GM23338 (cell line): Measurements from ENCODE around the gene FBRSL1. TPM values are rescaled to one million over a fixed set of nuclear protein-coding genes. Genes with fewer than 3 reads are reported as not detected.

Experiments used
- ATAC-seq: fragments of 200-7000 bp; cut with Tn5 transposase; 3 replicates; pipeline ENCODE4 v1.9.1; 2020
- DNase-seq: peaks from one replicate; pipeline ENCODE4 v3.0.0-alpha.2; 2015; ENCODE audit warnings: low spot score
- H2AFZ ChIP-seq: fragments of 200-600 bp; sonication (generic); 2 replicates; pipeline ENCODE4 v1.8.0; 2016; ENCODE audit warnings: antibody characterized with exemption, mild to moderate bottlenecking, moderate library complexity
- H3F3A ChIP-seq: fragments of 200-600 bp; sonication (generic); replicated peaks from 2 replicates; pipeline ENCODE4 v1.8.0; 2017; ENCODE audit warnings: antibody characterized with exemption, mixed run types, low read depth
- H3K27ac ChIP-seq: fragments of 200-600 bp; sonication (generic); 2 replicates; pipeline ENCODE4 v1.6.1; 2016; ENCODE audit warnings: low read depth
- H3K27me3 ChIP-seq: fragments of 200-600 bp; sonication (generic); 2 replicates; pipeline ENCODE4 v1.8.0; 2016; ENCODE audit warnings: mild to moderate bottlenecking, mixed run types, moderate library complexity; ENCODE audit not compliant: insufficient read depth
- H3K36me3 ChIP-seq: fragments of 200-600 bp; sonication (generic); 2 replicates; pipeline ENCODE4 v1.8.0; 2016; ENCODE audit warnings: mild to moderate bottlenecking; ENCODE audit not compliant: insufficient read depth
- H3K4me1 ChIP-seq: fragments of 200-600 bp; sonication (generic); 2 replicates; pipeline ENCODE4 v1.8.0; 2016; ENCODE audit warnings: mild to moderate bottlenecking, moderate library complexity; ENCODE audit not compliant: insufficient read depth
- H3K4me2 ChIP-seq: fragments of 200-600 bp; sonication (generic); 2 replicates; pipeline ENCODE4 v1.7.1; 2017; ENCODE audit warnings: mixed run types
- H3K4me3 ChIP-seq: fragments of 200-600 bp; sonication (generic); 2 replicates; pipeline ENCODE4 v1.6.1; 2016; ENCODE audit warnings: mixed run types
- H3K79me2 ChIP-seq: fragments of 200-600 bp; sonication (generic); replicated peaks from 2 replicates; pipeline ENCODE4 v1.8.0; 2017; ENCODE audit warnings: mild to moderate bottlenecking; ENCODE audit not compliant: insufficient read depth
- H3K9me2 ChIP-seq: fragments of 200-600 bp; sonication (generic); 2 replicates; pipeline ENCODE4 v1.8.0; 2017; ENCODE audit not compliant: insufficient read depth
- H4K20me1 ChIP-seq: fragments of 200-600 bp; sonication (generic); replicated peaks from 2 replicates; pipeline ENCODE4 v1.8.0; 2017; ENCODE audit warnings: mild to moderate bottlenecking; ENCODE audit not compliant: insufficient read depth
- H3K27ac Mint-ChIP-seq: 2 replicates; pipeline ENCODE4 v1.8.0; 2020; ENCODE audit warnings: inconsistent platforms, mild to moderate bottlenecking, moderate library complexity, mixed read lengths
- H3K27me3 Mint-ChIP-seq: 3 replicates; pipeline ENCODE4 v1.8.0; 2022; ENCODE audit warnings: low read depth, mild to moderate bottlenecking, moderate library complexity, mixed read lengths, inconsistent platforms; ENCODE audit not compliant: insufficient read depth, poor library complexity
- H3K36me3 Mint-ChIP-seq: 3 replicates; pipeline ENCODE4 v1.8.0; 2021; ENCODE audit warnings: low read depth, mild to moderate bottlenecking, inconsistent platforms, moderate library complexity, mixed read lengths
- H3K4me1 Mint-ChIP-seq: 3 replicates; pipeline ENCODE4 v1.8.0; 2020; ENCODE audit warnings: mild to moderate bottlenecking, inconsistent platforms, mixed read lengths
- H3K4me3 Mint-ChIP-seq: 3 replicates; pipeline ENCODE4 v1.8.0; 2021; ENCODE audit warnings: moderate library complexity, mild to moderate bottlenecking, inconsistent platforms, mixed read lengths
- H3K9me3 Mint-ChIP-seq: 3 replicates; pipeline ENCODE4 v1.8.0; 2020; ENCODE audit warnings: moderate library complexity, mild to moderate bottlenecking, inconsistent platforms, mixed read lengths
- EZH2phosphoT487 ChIP-seq: fragments of 200-600 bp; sonication (generic); IDR thresholded peaks from one replicate; pipeline ENCODE4 v1.8.1; 2018; ENCODE audit warnings: antibody characterized with exemption; ENCODE audit not compliant: unreplicated experiment
- ZNF331 ChIP-seq: fragments of 250-450 bp; sonication (Bioruptor Pico); IDR thresholded peaks from 2 replicates; pipeline ENCODE4 v1.5.0; 2020; ENCODE audit warnings: low read depth, mild to moderate bottlenecking, moderate library complexity
- polyA plus RNA-seq: library from polyadenylated mRNA; unstranded; fragments of >200 nt; fragmentation: Nextera tagmentation; extraction: Ambion mirVana; gene quantifications from 2 replicates; pipeline ENCODE4 v1.2.1, GENCODE V29; 2016
- total RNA-seq: library from RNA; depleted of rRNA; stranded (reverse); fragments of >200 nt; shearing (Covaris generic); gene quantifications from 2 replicates; pipeline ENCODE4 v1.2.3, GENCODE V29; 2014
- TF ChIP-seq, protein P1 (sequence below): fragments of 250-450 bp; sonication (Bioruptor Pico); IDR thresholded peaks from 2 replicates; pipeline ENCODE4 v1.5.0; 2020; ENCODE audit warnings: mild to moderate bottlenecking, moderate library complexity
- TF ChIP-seq, protein P2 (sequence below): IDR thresholded peaks from one replicate; pipeline ENCODE4 v1.6.1; 2018; ENCODE audit warnings: antibody characterized with exemption; ENCODE audit not compliant: unreplicated experiment

Gene FBRSL1
- total and polyA plus RNA-seq, 2 experiments from 2014 or later: 37.8 to 89.8 TPM

DNA sequence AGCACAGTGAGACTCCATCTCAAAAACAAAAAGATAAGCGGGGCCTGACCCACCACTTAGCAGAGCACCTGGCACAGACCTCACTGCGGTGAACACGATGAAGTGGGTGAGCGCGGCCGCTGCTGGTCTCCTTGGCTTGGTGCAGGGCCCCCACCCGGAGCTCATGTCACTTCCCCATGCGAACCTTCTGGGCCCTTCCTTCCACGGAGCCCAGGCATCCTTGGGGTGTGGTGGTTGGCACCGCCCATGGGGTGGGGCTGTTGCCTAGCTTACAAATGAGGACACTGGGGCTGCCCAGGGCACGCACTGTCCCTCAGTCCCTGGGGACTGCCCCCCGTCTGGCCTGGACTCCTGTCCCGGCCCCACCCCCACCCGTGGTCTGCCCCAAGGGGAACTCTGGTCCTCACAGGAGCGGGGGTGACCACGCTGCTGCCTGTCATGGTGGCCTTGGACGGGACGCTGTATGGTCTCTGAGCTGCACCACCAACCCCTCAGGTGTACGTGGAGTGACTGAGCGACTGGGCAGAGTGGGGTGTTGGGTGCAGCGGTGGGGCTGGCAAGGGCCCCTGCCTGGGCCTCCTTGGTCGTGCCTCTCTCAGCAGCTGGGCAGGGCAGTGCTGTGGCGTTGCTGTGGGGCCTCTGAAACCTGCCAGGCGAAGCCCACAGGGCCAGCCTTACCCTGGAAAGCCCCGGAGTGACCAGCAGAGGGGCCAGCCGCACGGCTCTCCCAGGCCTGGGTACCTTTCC, 15.3 kb downstream of the FBRSL1 start (continued):
- TF ChIP-seq, protein P1, sequence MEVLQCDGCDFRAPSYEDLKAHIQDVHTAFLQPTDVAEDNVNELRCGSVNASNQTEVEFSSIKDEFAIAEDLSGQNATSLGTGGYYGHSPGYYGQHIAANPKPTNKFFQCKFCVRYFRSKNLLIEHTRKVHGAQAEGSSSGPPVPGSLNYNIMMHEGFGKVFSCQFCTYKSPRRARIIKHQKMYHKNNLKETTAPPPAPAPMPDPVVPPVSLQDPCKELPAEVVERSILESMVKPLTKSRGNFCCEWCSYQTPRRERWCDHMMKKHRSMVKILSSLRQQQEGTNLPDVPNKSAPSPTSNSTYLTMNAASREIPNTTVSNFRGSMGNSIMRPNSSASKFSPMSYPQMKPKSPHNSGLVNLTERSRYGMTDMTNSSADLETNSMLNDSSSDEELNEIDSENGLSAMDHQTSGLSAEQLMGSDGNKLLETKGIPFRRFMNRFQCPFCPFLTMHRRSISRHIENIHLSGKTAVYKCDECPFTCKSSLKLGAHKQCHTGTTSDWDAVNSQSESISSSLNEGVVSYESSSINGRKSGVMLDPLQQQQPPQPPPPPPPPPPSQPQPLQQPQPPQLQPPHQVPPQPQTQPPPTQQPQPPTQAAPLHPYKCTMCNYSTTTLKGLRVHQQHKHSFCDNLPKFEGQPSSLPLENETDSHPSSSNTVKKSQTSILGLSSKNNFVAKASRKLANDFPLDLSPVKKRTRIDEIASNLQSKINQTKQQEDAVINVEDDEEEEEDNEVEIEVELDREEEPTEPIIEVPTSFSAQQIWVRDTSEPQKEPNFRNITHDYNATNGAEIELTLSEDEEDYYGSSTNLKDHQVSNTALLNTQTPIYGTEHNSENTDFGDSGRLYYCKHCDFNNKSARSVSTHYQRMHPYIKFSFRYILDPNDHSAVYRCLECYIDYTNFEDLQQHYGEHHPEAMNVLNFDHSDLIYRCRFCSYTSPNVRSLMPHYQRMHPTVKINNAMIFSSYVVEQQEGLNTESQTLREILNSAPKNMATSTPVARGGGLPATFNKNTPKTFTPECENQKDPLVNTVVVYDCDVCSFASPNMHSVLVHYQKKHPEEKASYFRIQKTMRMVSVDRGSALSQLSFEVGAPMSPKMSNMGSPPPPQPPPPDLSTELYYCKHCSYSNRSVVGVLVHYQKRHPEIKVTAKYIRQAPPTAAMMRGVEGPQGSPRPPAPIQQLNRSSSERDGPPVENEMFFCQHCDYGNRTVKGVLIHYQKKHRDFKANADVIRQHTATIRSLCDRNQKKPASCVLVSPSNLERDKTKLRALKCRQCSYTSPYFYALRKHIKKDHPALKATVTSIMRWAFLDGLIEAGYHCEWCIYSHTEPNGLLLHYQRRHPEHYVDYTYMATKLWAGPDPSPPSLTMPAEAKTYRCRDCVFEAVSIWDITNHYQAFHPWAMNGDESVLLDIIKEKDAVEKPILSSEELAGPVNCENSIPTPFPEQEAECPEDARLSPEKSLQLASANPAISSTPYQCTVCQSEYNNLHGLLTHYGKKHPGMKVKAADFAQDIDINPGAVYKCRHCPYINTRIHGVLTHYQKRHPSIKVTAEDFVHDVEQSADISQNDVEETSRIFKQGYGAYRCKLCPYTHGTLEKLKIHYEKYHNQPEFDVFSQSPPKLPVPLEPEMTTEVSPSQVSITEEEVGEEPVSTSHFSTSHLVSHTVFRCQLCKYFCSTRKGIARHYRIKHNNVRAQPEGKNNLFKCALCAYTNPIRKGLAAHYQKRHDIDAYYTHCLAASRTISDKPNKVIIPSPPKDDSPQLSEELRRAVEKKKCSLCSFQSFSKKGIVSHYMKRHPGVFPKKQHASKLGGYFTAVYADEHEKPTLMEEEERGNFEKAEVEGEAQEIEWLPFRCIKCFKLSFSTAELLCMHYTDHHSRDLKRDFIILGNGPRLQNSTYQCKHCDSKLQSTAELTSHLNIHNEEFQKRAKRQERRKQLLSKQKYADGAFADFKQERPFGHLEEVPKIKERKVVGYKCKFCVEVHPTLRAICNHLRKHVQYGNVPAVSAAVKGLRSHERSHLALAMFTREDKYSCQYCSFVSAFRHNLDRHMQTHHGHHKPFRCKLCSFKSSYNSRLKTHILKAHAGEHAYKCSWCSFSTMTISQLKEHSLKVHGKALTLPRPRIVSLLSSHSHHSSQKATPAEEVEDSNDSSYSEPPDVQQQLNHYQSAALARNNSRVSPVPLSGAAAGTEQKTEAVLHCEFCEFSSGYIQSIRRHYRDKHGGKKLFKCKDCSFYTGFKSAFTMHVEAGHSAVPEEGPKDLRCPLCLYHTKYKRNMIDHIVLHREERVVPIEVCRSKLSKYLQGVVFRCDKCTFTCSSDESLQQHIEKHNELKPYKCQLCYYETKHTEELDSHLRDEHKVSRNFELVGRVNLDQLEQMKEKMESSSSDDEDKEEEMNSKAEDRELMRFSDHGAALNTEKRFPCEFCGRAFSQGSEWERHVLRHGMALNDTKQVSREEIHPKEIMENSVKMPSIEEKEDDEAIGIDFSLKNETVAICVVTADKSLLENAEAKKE (CRISPR knock-in tag): no peak

DNA sequence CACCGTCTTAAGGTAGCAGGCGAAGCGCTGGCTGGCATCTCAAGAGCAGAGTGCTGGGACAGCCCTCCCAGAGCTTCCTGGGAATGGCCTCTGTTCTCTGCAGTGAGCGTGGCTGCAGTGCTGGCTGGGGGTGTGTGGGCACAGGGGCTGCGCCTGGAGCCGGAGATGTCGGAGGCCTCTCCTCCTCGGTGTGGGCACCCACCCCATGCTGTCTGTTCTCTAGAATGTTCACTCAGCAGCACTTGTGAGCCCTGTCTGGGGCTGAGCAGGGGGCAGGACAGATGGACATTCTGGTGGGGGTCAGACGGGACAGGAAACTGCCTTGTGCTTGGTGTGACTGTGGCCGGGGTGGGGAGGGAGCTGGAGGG, 15.9 kb downstream of the FBRSL1 start:
- Histone ChIP-seq H3K79me2 (peaks cover 51% of the 10 kb centered on the region), H3K27ac (no peak overlapping the region), H4K20me1 (peaks cover 33% of the 10 kb centered on the region), H2AFZ (no peak overlapping the region), H3K4me2 (no peak overlapping the region), H3K27me3 (no peaks in the 10 kb centered on the region), H3K4me1 (peaks cover 21% of the 10 kb centered on the region), H3F3A (no peaks in the 10 kb centered on the region), H3K4me3 (no peak overlapping the region), H3K9me2 (no peaks in the 10 kb centered on the region), H3K36me3 (no peaks in the 10 kb centered on the region)
- H3K36me3 Mint-ChIP-seq: no peaks in the 10 kb centered on the region; the same call in 2 of the 3 replicates
- H3K4me1 Mint-ChIP-seq: peaks cover 30% of the 10 kb centered on the region
- no peak overlapping the region for H3K27ac Mint-ChIP-seq
- ATAC-seq: no peak
- no peak for DNase-seq
- no peak overlapping the region for H3K4me3 Mint-ChIP-seq
- peaks cover 16% of the 10 kb centered on the region for H3K27me3 Mint-ChIP-seq
- no peaks in the 10 kb centered on the region for H3K9me3 Mint-ChIP-seq
- TF ChIP-seq, protein P1 (CRISPR knock-in tag): no peak
- TF ChIP-seq ZNF331 (CRISPR knock-in tag): no peak
- no peak for TF ChIP-seq EZH2phosphoT487
- TF ChIP-seq, protein P2, sequence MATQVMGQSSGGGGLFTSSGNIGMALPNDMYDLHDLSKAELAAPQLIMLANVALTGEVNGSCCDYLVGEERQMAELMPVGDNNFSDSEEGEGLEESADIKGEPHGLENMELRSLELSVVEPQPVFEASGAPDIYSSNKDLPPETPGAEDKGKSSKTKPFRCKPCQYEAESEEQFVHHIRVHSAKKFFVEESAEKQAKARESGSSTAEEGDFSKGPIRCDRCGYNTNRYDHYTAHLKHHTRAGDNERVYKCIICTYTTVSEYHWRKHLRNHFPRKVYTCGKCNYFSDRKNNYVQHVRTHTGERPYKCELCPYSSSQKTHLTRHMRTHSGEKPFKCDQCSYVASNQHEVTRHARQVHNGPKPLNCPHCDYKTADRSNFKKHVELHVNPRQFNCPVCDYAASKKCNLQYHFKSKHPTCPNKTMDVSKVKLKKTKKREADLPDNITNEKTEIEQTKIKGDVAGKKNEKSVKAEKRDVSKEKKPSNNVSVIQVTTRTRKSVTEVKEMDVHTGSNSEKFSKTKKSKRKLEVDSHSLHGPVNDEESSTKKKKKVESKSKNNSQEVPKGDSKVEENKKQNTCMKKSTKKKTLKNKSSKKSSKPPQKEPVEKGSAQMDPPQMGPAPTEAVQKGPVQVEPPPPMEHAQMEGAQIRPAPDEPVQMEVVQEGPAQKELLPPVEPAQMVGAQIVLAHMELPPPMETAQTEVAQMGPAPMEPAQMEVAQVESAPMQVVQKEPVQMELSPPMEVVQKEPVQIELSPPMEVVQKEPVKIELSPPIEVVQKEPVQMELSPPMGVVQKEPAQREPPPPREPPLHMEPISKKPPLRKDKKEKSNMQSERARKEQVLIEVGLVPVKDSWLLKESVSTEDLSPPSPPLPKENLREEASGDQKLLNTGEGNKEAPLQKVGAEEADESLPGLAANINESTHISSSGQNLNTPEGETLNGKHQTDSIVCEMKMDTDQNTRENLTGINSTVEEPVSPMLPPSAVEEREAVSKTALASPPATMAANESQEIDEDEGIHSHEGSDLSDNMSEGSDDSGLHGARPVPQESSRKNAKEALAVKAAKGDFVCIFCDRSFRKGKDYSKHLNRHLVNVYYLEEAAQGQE: no peak
